GM12878 (cell line): ENCODE data around the gene VARS2. TPM values are rescaled to one million over a fixed set of nuclear protein-coding genes. Genes with fewer than 3 reads are reported as not detected.

Experiments used
- ATAC-seq: fragments of 200-7000 bp; cut with Tn5 transposase; 3 replicates; pipeline ENCODE4 v1.9.1; 2020; ENCODE audit warnings: mild to moderate bottlenecking, moderate library complexity
- BruUV-seq: library from RNA; stranded (reverse); fragments of 400-500 nt; replicated peaks from 2 replicates; lab custom pipeline; 2021; lab: Mats Ljungman, UMichigan
- CTCF ChIA-PET: fragments of 300-600 bp; sonication (Branson Sonifier 250); formaldehyde crosslinking; extraction: SDS; loops from one replicate; lab custom pipeline; 2021; ENCODE audit warnings: inconsistent platforms; lab: Yijun Ruan, JAX
- POLR2A ChIA-PET: fragments of 350-600 bp; formaldehyde crosslinking; extraction: SDS; loops from one replicate; lab custom pipeline; 2021; ENCODE audit warnings: inconsistent platforms; lab: Charles Lee
- RAD21 ChIA-PET: fragments of 300-600 bp; sonication (Branson Sonifier 250); formaldehyde crosslinking; loops from one replicate; lab custom pipeline; 2023; ENCODE audit warnings: antibody characterized with exemption; ENCODE audit not compliant: unreplicated experiment; lab: Charles Lee
- SMC1A ChIA-PET: fragments of 300-600 bp; sonication (Branson Sonifier 250); formaldehyde crosslinking; loops from one replicate; lab custom pipeline; 2023; ENCODE audit not compliant: unreplicated experiment, uncharacterized antibody; lab: Charles Lee
- DNase-seq: peaks from one replicate; pipeline ENCODE4 v3.0.0-alpha.2; 2011; ENCODE audit warnings: low read depth, low spot score
- FAIRE-seq: peaks from 3 replicates; lab custom pipeline; 2011; peaks lifted over from hg19 to GRCh38; lab: Jason Lieb, UNC
- H2AFZ ChIP-seq: 2 replicates; pipeline ENCODE4 v1.6.0; 2011; ENCODE audit warnings: low read depth, low read length, control low read depth; ENCODE audit not compliant: control insufficient read depth
- H3K27ac ChIP-seq: 2 replicates; pipeline ENCODE4 v1.5.1; 2011; ENCODE audit warnings: control low read depth; ENCODE audit not compliant: control insufficient read depth, insufficient read depth
- H3K27me3 ChIP-seq, 2 experiments: replicated peaks in 1 of 2; 2 replicates each; pipeline versions ENCODE4 v1.6.0 to v1.6.1; 2011; ENCODE audit warnings: low read length in 1 of 2; ENCODE audit not compliant: control insufficient read depth in 2 of 2, insufficient read depth in 2 of 2
- H3K36me3 ChIP-seq, 2 experiments: 2 replicates each; pipeline ENCODE4 v1.5.1; 2011; ENCODE audit warnings: low read length in 1 of 2; ENCODE audit not compliant: control insufficient read depth in 2 of 2, insufficient read depth in 2 of 2
- H3K4me1 ChIP-seq: 2 replicates; pipeline ENCODE4 v1.6.1; 2011; ENCODE audit warnings: mild to moderate bottlenecking, low read length, moderate library complexity, mixed read lengths; ENCODE audit not compliant: control insufficient read depth, insufficient read depth
- H3K4me2 ChIP-seq: 2 replicates; pipeline ENCODE4 v1.6.0; 2011; ENCODE audit warnings: control low read depth; ENCODE audit not compliant: control insufficient read depth, insufficient read depth
- H3K4me3 ChIP-seq: fragments of 200-600 bp; sonication (generic); 2 replicates; pipeline ENCODE4 v1.5.1; 2016
- H3K79me2 ChIP-seq: 2 replicates; pipeline ENCODE4 v1.6.0; 2011; ENCODE audit warnings: low read length; ENCODE audit not compliant: control insufficient read depth, insufficient read depth
- H3K9ac ChIP-seq: 2 replicates; pipeline ENCODE4 v1.8.0; 2011; ENCODE audit warnings: low read length, control low read depth, mixed read lengths; ENCODE audit not compliant: control insufficient read depth, insufficient read depth
- H3K9me3 ChIP-seq: replicated peaks from 3 replicates; pipeline ENCODE4 v1.5.1; 2011; ENCODE audit warnings: mild to moderate bottlenecking, low read length; ENCODE audit not compliant: control insufficient read depth, insufficient read depth
- H4K20me1 ChIP-seq: 2 replicates; pipeline ENCODE4 v1.6.0; 2011; ENCODE audit not compliant: control insufficient read depth, insufficient read depth
- ATF7 ChIP-seq: fragments of 450-650 bp; IDR thresholded peaks from 2 replicates; pipeline ENCODE4 v1.6.1; 2016; ENCODE audit warnings: low read depth, mild to moderate bottlenecking
- CBX3 ChIP-seq: fragments of 200-600 bp; sonication (generic); IDR thresholded peaks from 2 replicates; pipeline ENCODE4 v1.6.1; 2016; ENCODE audit warnings: low read depth, borderline replicate concordance
- HDGF ChIP-seq: fragments of 450-650 bp; IDR thresholded peaks from 2 replicates; pipeline ENCODE4 v1.6.1; 2016; ENCODE audit warnings: antibody characterized with exemption
- IRF4 ChIP-seq: IDR thresholded peaks from 2 replicates; pipeline ENCODE4 v1.6.1; 2011; ENCODE audit warnings: low read depth, low read length
- KDM1A ChIP-seq: fragments of 200-600 bp; sonication (generic); IDR thresholded peaks from 2 replicates; pipeline ENCODE4 v1.6.1; 2016; ENCODE audit warnings: borderline replicate concordance
- MTA2 ChIP-seq: fragments of 450-650 bp; IDR thresholded peaks from 2 replicates; pipeline ENCODE4 v1.6.1; 2016; ENCODE audit warnings: low read depth, mild to moderate bottlenecking, moderate library complexity
- NBN ChIP-seq: fragments of 450-650 bp; IDR thresholded peaks from 2 replicates; pipeline ENCODE4 v1.6.1; 2016
- POLR2AphosphoS2 ChIP-seq: IDR thresholded peaks from 2 replicates; pipeline ENCODE4 v1.6.1; 2011; ENCODE audit warnings: low read depth, mild to moderate bottlenecking, low read length, improper control_type of control experiment, moderate library complexity
- RAD21 ChIP-seq: IDR thresholded peaks from 2 replicates; pipeline ENCODE4 v1.6.1; 2011; ENCODE audit warnings: mild to moderate bottlenecking, low read depth, low read length, moderate library complexity; ENCODE audit not compliant: insufficient read depth
- RELA ChIP-seq: fragments of 450-650 bp; IDR thresholded peaks from 2 replicates; pipeline ENCODE4 v1.8.0; 2014; ENCODE audit warnings: borderline replicate concordance; ENCODE audit not compliant: partially characterized antibody
- REST ChIP-seq: IDR thresholded peaks from 2 replicates; pipeline ENCODE4 v1.6.1; 2012; ENCODE audit warnings: mild to moderate bottlenecking, low read depth, low read length
- ZBED1 ChIP-seq: IDR thresholded peaks from 2 replicates; pipeline ENCODE4 v1.6.1; 2016; ENCODE audit warnings: borderline replicate concordance
- ZNF622 ChIP-seq: fragments of 450-650 bp; IDR thresholded peaks from 2 replicates; pipeline ENCODE4 v1.6.1; 2017; ENCODE audit warnings: mild to moderate bottlenecking, inconsistent platforms
- WGBS: methylation state at CpG from one replicate; pipeline ENCODE4 v1.1.6; 2016; ENCODE audit warnings: low lambda C conversion rate; ENCODE audit not compliant: insufficient replicate concordance, insufficient coverage; ENCODE audit errors: missing lambda C conversion rate; 5-methylcytosine and 5-hydroxymethylcytosine counted together
- in situ Hi-C: fragments of 300-500 bp; cut with MboI; formaldehyde crosslinking; loops from 9 replicates; pipeline ENCODE4 v1.14.3; 2018; ENCODE audit warnings: mixed read lengths
- intact Hi-C: fragments of 100-400 bp; cut with micrococcal nuclease; formaldehyde crosslinking; loops from one replicate; pipeline ENCODE4 v1.14.2; 2022; ENCODE audit not compliant: unreplicated experiment
- polyA plus RNA-seq, 11 experiments: library from polyadenylated mRNA; depleted of rRNA in 4 of 11; unstranded in 6 of 11; stranded (reverse) in 5 of 11; fragments of >200 nt; fragmentation: Nextera tagmentation in 4 of 11; fragmentation: Illumina TruSeq in 1 of 11; extraction: Ambion mirVana in 4 of 11; extraction: Trizol in 1 of 11; gene quantifications; 1 replicate in 1 of 11; 2 replicates in 10 of 11; pipeline versions ENCODE4 v1.2.1 to v1.2.3, GENCODE V29; 2011 to 2016; ENCODE audit warnings: inconsistent platforms in 2 of 11, missing spikeins in 2 of 11, low read depth in 1 of 11
- total RNA-seq, 4 experiments: library from RNA; depleted of rRNA in 3 of 4; stranded (reverse); fragments of >200 nt in 3 of 4; fragmentation: Illumina TruSeq in 1 of 4; extraction: Trizol in 1 of 4; gene quantifications; 2 replicates each; pipeline versions ENCODE4 v1.2.1 to v1.2.3, GENCODE V29; 2013 to 2021
- TF ChIP-seq, protein P1 (sequence below): IDR thresholded peaks from 2 replicates; pipeline ENCODE4 v1.6.1; 2012; ENCODE audit warnings: improper control_type of control experiment, low read depth, low read length; ENCODE audit not compliant: insufficient replicate concordance

Gene VARS2
- total and polyA plus RNA-seq, 10 of the 15 experiments (the other 5 are each of a cell fraction or from before 2014, with no cell fraction given) = 3.8 to 70.7 (median 49.1) TPM

DNA sequence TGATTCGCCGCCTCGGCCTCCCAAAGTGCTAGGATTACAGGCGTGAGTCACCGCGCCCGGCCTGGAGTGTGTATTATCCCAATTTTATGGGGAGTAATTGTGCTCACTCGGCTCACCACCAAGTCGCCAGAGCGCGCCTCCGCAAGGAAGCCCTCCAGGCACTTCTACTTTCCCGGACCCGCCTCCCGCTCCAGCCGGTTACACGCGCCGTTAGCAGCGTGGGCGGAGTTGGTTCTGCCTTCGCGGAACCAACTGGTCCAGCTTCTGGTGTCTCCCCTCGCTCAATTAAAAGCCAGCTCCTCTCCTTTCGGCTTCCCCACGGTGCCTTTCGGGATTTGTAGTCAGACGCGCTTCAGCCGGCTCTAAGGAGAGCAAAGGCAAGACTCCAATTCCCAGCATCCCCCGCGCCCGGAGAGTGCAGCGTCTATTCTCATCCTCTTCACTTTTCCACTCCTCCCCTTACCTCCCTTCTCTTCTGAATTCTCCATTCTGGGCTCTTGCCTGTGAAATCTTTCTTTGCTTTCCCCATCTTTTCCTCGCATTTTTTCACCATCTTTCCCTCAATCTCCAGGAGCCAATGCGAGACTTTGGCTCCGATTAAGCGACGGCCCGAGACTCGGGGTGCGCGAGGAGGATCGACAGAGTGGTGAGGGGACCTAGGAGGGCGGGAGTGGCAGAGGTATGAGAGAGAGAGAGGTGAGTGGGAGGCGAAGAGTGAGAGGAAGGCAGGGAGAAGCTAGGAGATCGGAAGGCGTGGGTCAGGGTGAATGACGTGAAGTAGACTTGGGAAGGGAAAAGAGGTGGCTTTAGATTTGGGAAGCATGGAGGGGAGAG is 6.1 kb upstream of the VARS2 start, which contains the start of gene GTF2H4:
Gene GTF2H4, plus strand, starts transcription at position 450 of the 834 bp plus-strand sequence.
- no peaks in the 10 kb centered on the region for H4K20me1 ChIP-seq
- H3K36me3 ChIP-seq = peaks cover 3% of the 10 kb centered on the region in 2 experiments; a peak in 1 of 4 replicates
- ChIA-PET POLR2A (interaction anchor here (0.6 to 2.1 kb wide), 6 partner anchors 19 to 392 kb away, joined by 3 to 21 read pairs (median 3); partner anchors contain the start of gene DDR1), CTCF (interaction anchor here (0.6 to 3.7 kb wide), 6 partner anchors 23 to 689 kb away, joined by 3 to 13 read pairs (median 5); no protein-coding TSS in a partner anchor), RAD21 (interaction anchor here (1.0 to 3.5 kb wide), 4 partner anchors 12 to 171 kb away, joined by 3 to 22 read pairs (median 4); partner anchors contain the start of gene DDR1), SMC1A (interaction anchor here (0.8 to 3.0 kb wide), 5 partner anchors 16 to 211 kb away, joined by 3 to 14 read pairs (median 3); partner anchors contain the start of gene DDR1)
- peaks cover 11% of the 10 kb centered on the region for H3K79me2 ChIP-seq
- in situ Hi-C loops (no loop called here), intact Hi-C loops (loop anchor here (2.0 kb wide), 1 partner anchor 25 kb away; no protein-coding TSS in a partner anchor)
- H3K27ac ChIP-seq = peak within 1 kb of the TSS; percentile 77
- no peaks in the 10 kb centered on the region for H3K9me3 ChIP-seq
- peak within 1 kb of the TSS; percentile 98 for H2AFZ ChIP-seq
- peak; percentile 96 for FAIRE-seq
- peaks cover 16% of the 10 kb centered on the region for H3K4me1 ChIP-seq
- H3K4me2 ChIP-seq = peak within 1 kb of the TSS; percentile 92
- WGBS = under 1% methylated on average over 48 of the region's 49 CpGs
- no TSS peak for BruUV-seq
- peak within 1 kb of the TSS; percentile 87 for H3K9ac ChIP-seq
- no peaks in the 10 kb centered on the region for H3K27me3 ChIP-seq
- DNase-seq = peak; percentile 94
- ATAC-seq = peak; percentile 99
- H3K4me3 ChIP-seq = peak within 1 kb of the TSS; percentile 100
- peak; percentile 95 for TF ChIP-seq NBN
- TF ChIP-seq REST = no peak
- peak; percentile 78 for TF ChIP-seq IRF4
- TF ChIP-seq RAD21 = 0 out of 2 replicates have a peak, but pooled peaks have one; percentile 1
- peak; percentile 65; the same call in 1 of the 2 replicates for TF ChIP-seq KDM1A
- peak; percentile 40; the same call in 1 of the 2 replicates for TF ChIP-seq POLR2AphosphoS2
- no peak for TF ChIP-seq CBX3
- TF ChIP-seq MTA2 = peak; percentile 51
- TF ChIP-seq ATF7 = peak; percentile 74; the same call in 1 of the 2 replicates
- peak; percentile 70; the same call in 1 of the 2 replicates for TF ChIP-seq HDGF
- no peak for TF ChIP-seq ZBED1
- peak; percentile 87 for TF ChIP-seq RELA
- TF ChIP-seq ZNF622 = no peak
- TF ChIP-seq, protein P1, sequence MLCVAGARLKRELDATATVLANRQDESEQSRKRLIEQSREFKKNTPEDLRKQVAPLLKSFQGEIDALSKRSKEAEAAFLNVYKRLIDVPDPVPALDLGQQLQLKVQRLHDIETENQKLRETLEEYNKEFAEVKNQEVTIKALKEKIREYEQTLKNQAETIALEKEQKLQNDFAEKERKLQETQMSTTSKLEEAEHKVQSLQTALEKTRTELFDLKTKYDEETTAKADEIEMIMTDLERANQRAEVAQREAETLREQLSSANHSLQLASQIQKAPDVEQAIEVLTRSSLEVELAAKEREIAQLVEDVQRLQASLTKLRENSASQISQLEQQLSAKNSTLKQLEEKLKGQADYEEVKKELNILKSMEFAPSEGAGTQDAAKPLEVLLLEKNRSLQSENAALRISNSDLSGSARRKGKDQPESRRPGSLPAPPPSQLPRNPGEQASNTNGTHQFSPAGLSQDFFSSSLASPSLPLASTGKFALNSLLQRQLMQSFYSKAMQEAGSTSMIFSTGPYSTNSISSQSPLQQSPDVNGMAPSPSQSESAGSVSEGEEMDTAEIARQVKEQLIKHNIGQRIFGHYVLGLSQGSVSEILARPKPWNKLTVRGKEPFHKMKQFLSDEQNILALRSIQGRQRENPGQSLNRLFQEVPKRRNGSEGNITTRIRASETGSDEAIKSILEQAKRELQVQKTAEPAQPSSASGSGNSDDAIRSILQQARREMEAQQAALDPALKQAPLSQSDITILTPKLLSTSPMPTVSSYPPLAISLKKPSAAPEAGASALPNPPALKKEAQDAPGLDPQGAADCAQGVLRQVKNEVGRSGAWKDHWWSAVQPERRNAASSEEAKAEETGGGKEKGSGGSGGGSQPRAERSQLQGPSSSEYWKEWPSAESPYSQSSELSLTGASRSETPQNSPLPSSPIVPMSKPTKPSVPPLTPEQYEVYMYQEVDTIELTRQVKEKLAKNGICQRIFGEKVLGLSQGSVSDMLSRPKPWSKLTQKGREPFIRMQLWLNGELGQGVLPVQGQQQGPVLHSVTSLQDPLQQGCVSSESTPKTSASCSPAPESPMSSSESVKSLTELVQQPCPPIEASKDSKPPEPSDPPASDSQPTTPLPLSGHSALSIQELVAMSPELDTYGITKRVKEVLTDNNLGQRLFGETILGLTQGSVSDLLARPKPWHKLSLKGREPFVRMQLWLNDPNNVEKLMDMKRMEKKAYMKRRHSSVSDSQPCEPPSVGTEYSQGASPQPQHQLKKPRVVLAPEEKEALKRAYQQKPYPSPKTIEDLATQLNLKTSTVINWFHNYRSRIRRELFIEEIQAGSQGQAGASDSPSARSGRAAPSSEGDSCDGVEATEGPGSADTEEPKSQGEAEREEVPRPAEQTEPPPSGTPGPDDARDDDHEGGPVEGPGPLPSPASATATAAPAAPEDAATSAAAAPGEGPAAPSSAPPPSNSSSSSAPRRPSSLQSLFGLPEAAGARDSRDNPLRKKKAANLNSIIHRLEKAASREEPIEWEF = no peak
